Right atrium auricular region (tissue), 2 donors: Measurements from ENCODE around the gene LRCH1. TPM values are rescaled to one million over a fixed set of nuclear protein-coding genes. Genes with fewer than 3 reads are reported as not detected.
A peak's percentile ranks its signal among the peaks of the same experiment; 100 is the strongest.

ENCODE experiments used
- DNase-seq: peaks from one replicate; pipeline ENCODE4 v3.0.0-alpha.2; 2019; ENCODE audit warnings: low spot score
- H3K27ac ChIP-seq, 2 donors: fragments of 200-600 bp; sonication (generic); 1 replicate in 1 of 2; 2 replicates in 1 of 2; pipeline ENCODE4 v1.5.1; 2016 to 2019
- H3K27me3 ChIP-seq, 2 donors: fragments of 200-600 bp; sonication (generic); one replicate each; pipeline versions ENCODE4 v1.5.1 to v1.6.0; 2017 to 2019
- H3K36me3 ChIP-seq: fragments of 200-600 bp; sonication (generic); one replicate; pipeline ENCODE4 v1.5.1; 2016
- H3K4me1 ChIP-seq, 2 donors: fragments of 200-600 bp; sonication (generic); one replicate each; pipeline versions ENCODE4 v1.5.1 to v1.6.0; 2017 to 2019
- H3K4me3 ChIP-seq, 2 donors: fragments of 200-600 bp; sonication (generic); 1 replicate in 1 of 2; 2 replicates in 1 of 2; pipeline ENCODE4 v1.5.1; 2017 to 2019; ENCODE audit warnings: mild to moderate bottlenecking in 1 of 2, moderate library complexity in 1 of 2
- H3K9me3 ChIP-seq, 2 donors: fragments of 200-600 bp; sonication (generic); one replicate each; pipeline ENCODE4 v1.5.1; 2019
- total RNA-seq, 2 donors: library from RNA; depleted of rRNA; stranded (reverse); fragments of >200 nt; gene quantifications; one replicate each; pipeline ENCODE4 v1.1.0, GENCODE V29; 2016
- TF ChIP-seq, protein P1 (sequence below), 2 donors: fragments of 200-600 bp; sonication (generic); IDR thresholded peaks; one replicate each; pipeline ENCODE4 v1.5.1; 2019; ENCODE audit warnings: antibody characterized with exemption in 2 of 2

LRCH1 gene
- total RNA-seq, 2 donors from 2014 or later: 6.9 to 10.9 TPM

DNA sequence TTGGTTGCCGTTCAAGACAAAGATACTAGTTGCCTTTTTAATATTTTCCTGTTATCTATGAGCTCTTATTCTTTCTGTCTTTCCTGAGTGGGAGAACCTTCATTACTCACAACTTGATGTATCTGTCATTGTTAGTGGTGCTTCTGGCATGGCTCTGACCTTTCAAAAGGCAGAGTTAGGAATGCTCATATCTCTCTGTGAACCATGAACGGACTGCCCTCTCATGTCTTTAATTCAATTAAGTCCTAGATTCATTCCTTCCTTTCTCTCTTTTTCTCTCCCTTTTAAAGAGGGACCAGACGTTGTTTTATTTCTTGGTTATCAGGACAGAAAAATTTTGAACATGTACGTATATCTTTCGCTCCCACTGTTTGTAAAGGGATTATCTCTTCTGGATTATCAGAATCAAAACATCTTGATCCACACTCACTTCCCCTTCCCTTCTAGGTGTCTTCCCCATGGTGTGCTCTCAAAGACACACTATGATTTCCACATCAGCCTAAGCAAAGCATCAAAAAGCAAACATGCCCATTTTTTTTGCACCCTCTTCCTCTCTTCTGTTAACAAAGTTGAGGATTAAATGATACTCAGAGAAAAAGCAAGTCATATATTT, 90.3 kb downstream of the LRCH1 start:
- TF ChIP-seq, protein P1, sequence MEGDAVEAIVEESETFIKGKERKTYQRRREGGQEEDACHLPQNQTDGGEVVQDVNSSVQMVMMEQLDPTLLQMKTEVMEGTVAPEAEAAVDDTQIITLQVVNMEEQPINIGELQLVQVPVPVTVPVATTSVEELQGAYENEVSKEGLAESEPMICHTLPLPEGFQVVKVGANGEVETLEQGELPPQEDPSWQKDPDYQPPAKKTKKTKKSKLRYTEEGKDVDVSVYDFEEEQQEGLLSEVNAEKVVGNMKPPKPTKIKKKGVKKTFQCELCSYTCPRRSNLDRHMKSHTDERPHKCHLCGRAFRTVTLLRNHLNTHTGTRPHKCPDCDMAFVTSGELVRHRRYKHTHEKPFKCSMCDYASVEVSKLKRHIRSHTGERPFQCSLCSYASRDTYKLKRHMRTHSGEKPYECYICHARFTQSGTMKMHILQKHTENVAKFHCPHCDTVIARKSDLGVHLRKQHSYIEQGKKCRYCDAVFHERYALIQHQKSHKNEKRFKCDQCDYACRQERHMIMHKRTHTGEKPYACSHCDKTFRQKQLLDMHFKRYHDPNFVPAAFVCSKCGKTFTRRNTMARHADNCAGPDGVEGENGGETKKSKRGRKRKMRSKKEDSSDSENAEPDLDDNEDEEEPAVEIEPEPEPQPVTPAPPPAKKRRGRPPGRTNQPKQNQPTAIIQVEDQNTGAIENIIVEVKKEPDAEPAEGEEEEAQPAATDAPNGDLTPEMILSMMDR (IDR thresholded peaks at IDR 0.05): no peak
- no peaks in the 10 kb centered on the region for H3K27me3 ChIP-seq
- peaks cover 0 to 65% of the 10 kb centered on the region in 2 donors for H3K4me1 ChIP-seq
- peak overlapping the region in 1 of 2 donors; percentile 59 for H3K27ac ChIP-seq
- no peak overlapping the region for H3K4me3 ChIP-seq
- H3K36me3 ChIP-seq: no peaks in the 10 kb centered on the region
- no peak for DNase-seq
- H3K9me3 ChIP-seq: no peaks in the 10 kb centered on the region

DNA sequence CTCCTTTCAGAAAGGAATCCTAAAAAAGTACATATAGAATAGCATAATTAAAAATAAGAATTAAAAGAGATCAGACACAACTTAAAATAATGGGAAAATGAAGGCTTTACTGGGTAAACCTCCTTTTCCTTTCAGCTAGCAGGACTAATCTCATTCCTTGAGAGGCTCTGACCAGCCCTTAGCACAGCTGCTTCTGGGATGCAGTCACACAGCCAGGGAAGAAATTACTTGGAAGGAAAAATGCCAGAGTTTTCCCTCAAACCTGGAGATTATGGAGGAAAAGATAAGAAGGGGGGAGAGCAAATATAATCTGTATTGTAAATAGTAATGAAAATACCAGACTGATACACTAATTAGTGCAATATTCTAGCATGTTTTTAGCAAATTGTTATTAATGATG, 91.8 kb downstream of the LRCH1 start:
- no peak overlapping the region for H3K27ac ChIP-seq
- TF ChIP-seq, protein P1 (IDR thresholded peaks at IDR 0.05): no peak
- H3K27me3 ChIP-seq: no peaks in the 10 kb centered on the region
- H3K4me3 ChIP-seq: no peak overlapping the region
- no peaks in the 10 kb centered on the region for H3K9me3 ChIP-seq
- DNase-seq: no peak
- peaks cover 0 to 59% of the 10 kb centered on the region in 2 donors for H3K4me1 ChIP-seq
- H3K36me3 ChIP-seq: no peaks in the 10 kb centered on the region

DNA sequence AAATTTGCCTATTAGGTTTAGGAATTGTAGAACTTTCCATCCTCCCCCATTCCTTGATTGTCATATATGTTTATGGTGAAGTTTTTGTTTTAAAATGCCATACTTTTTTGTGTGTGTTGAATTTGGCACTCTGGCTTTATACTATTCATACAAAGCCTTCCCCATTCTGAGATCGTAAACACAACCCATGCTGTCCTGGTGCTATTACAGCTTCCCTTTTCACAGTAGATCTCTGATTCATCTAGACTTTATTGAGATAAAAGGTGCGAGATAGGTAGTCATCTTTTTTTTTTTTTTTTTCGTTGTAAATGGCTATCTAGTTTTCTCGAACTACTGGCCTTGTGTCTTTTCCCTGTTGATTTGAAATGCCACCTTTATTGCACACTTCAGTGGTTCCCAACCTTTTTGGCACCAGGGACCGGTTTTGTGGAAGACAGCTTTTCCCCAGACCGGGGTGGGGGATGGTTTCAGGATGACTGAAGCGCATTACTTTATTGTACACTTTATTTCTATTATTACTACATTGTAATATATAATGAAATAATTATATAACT, 94.6 kb downstream of the LRCH1 start:
- DNase-seq: no peak
- no peaks in the 10 kb centered on the region for H3K36me3 ChIP-seq
- no peak overlapping the region for H3K4me3 ChIP-seq
- TF ChIP-seq, protein P1 (IDR thresholded peaks at IDR 0.05): no peak
- H3K4me1 ChIP-seq: peaks cover 0 to 37% of the 10 kb centered on the region in 2 donors
- H3K27ac ChIP-seq: no peak overlapping the region
- no peaks in the 10 kb centered on the region for H3K27me3 ChIP-seq
- H3K9me3 ChIP-seq: no peaks in the 10 kb centered on the region

DNA sequence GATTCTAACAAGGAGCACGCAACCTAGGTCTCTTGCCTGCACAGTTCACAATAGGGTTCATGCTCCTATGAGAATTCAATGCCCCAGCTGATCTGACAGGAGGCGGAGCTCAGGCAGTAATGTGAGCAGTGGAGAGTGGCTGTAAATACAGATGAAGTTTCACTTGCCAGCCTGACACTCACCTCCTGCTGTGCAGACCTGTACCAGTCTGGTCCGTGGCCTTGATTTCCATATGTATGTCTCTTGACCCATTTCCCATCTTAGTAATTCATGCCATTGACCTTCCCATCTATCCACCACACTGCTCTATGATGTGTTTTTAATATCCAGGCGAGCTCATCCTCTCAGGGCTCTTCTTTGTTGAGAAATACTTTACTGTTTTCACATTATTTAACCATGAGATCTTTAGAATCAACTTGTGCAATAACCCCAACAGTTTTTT, 95.2 kb downstream of the LRCH1 start:
- Histone ChIP-seq H3K27me3 (no peaks in the 10 kb centered on the region), H3K4me3 (no peak overlapping the region), H3K27ac (no peak overlapping the region), H3K4me1 (peaks cover 0 to 31% of the 10 kb centered on the region in 2 donors), H3K9me3 (no peaks in the 10 kb centered on the region), H3K36me3 (no peaks in the 10 kb centered on the region)
- no peak for DNase-seq
- TF ChIP-seq, protein P1 (IDR thresholded peaks at IDR 0.05): no peak

DNA sequence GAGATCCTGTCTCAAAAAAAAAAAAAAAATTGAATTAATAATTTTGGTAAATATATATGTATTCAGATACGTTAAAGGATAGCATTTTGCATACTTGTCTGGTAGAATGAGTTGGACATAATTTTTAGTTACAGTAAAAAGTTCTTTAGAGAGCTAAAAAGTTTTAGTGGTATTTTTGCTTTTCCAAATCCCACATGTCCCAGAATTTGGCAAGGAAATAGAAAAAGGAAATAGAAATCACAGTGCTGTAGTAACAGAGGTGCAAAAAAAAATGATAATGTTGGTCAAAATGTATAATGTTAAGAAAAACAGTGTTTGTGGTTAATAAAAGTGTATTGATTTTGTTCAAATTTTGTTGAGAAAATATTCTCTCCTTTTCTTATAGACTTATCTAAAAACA, 96.8 kb downstream of the LRCH1 start:
- no peaks in the 10 kb centered on the region for H3K27me3 ChIP-seq
- no peak overlapping the region for H3K27ac ChIP-seq
- H3K36me3 ChIP-seq: no peaks in the 10 kb centered on the region
- H3K4me1 ChIP-seq: peaks cover 0 to 22% of the 10 kb centered on the region in 2 donors
- no peaks in the 10 kb centered on the region for H3K9me3 ChIP-seq
- DNase-seq: no peak
- TF ChIP-seq, protein P1 (IDR thresholded peaks at IDR 0.05): no peak
- H3K4me3 ChIP-seq: no peak overlapping the region
